H1 (cell line): ENCODE measurements around the gene U2SURP. TPM values are rescaled to one million over a fixed set of nuclear protein-coding genes. Genes with fewer than 3 reads are reported as not detected.

Experiments used
- CTCF ChIA-PET: fragments of 300-600 bp; sonication (Branson Sonifier 250); formaldehyde crosslinking; loops from one replicate; lab custom pipeline; 2021; ENCODE audit not compliant: partially characterized antibody; lab: Charles Lee
- POLR2A ChIA-PET: fragments of 300-600 bp; sonication (Branson Sonifier 250); formaldehyde crosslinking; loops from one replicate; lab custom pipeline; 2021; ENCODE audit warnings: inconsistent platforms; ENCODE audit not compliant: partially characterized antibody; lab: Charles Lee
- DNase-seq, 2 experiments: peaks; one replicate each; pipeline versions ENCODE4 v3.0.0 to v3.0.0-alpha.2; 2010 to 2022; ENCODE audit warnings: low spot score in 2 of 2, low read depth in 1 of 2, mixed read lengths in 1 of 2
- FAIRE-seq: peaks from 2 replicates; lab custom pipeline; 2011; peaks lifted over from hg19 to GRCh38; lab: Jason Lieb, UNC
- H2AFZ ChIP-seq: 2 replicates; pipeline ENCODE4 v1.8.1; 2012; ENCODE audit warnings: low read length, inconsistent platforms
- H2AK5ac ChIP-seq: 2 replicates; pipeline ENCODE4 v1.6.1; 2013; ENCODE audit warnings: low read depth, low read length
- H2BK120ac ChIP-seq: replicated peaks from 2 replicates; pipeline ENCODE3; 2013; ENCODE audit warnings: low read depth, low read length, inconsistent platforms
- H2BK12ac ChIP-seq: 2 replicates; pipeline ENCODE4 v1.6.1; 2013; ENCODE audit warnings: low read depth, low read length
- H2BK15ac ChIP-seq: 2 replicates; pipeline ENCODE4 v1.6.1; 2013; ENCODE audit warnings: low read length
- H2BK20ac ChIP-seq: 2 replicates; pipeline ENCODE4 v1.6.1; 2013; ENCODE audit warnings: low read length
- H2BK5ac ChIP-seq: 2 replicates; pipeline ENCODE4 v1.6.1; 2013; ENCODE audit warnings: low read depth, low read length
- H3K14ac ChIP-seq: 2 replicates; pipeline ENCODE4 v1.6.1; 2013; ENCODE audit warnings: inconsistent platforms; ENCODE audit not compliant: insufficient read length
- H3K18ac ChIP-seq: 2 replicates; pipeline ENCODE4 v1.6.1; 2013; ENCODE audit warnings: low read length; ENCODE audit errors: extremely low read depth
- H3K23ac ChIP-seq: 2 replicates; pipeline ENCODE4 v1.6.1; 2013; ENCODE audit warnings: inconsistent platforms; ENCODE audit not compliant: insufficient read length
- H3K23me2 ChIP-seq: 2 replicates; pipeline ENCODE4 v1.6.1; 2013; ENCODE audit warnings: low read depth, low read length
- H3K27ac ChIP-seq: 2 replicates; pipeline ENCODE4 v1.6.1; 2011; ENCODE audit warnings: low read depth, low read length, inconsistent platforms
- H3K27me3 ChIP-seq, 4 experiments: replicated peaks in 1 of 4; 1 replicate in 1 of 4; 2 replicates in 3 of 4; pipeline versions ENCODE4 v1.6.1 to v1.8.1; 2011 to 2013; ENCODE audit warnings: low read length in 3 of 4, mild to moderate bottlenecking in 3 of 4, inconsistent platforms in 2 of 4, mixed read lengths in 2 of 4, moderate library complexity in 1 of 4; ENCODE audit not compliant: control insufficient read depth in 3 of 4, insufficient read depth in 3 of 4; ENCODE audit errors: extremely low read depth in 1 of 4
- H3K36me3 ChIP-seq, 4 experiments: 2 replicates each; pipeline versions ENCODE4 v1.6.1 to v1.8.1; 2011 to 2013; ENCODE audit warnings: mild to moderate bottlenecking in 4 of 4, low read length in 3 of 4, moderate library complexity in 2 of 4, control low read depth in 1 of 4, inconsistent platforms in 1 of 4; ENCODE audit not compliant: insufficient read depth in 4 of 4, control insufficient read depth in 2 of 4
- H3K4ac ChIP-seq: replicated peaks from 2 replicates; pipeline ENCODE3; 2013; ENCODE audit warnings: low read length, low read depth, mixed read lengths, inconsistent platforms; ENCODE audit not compliant: insufficient read length
- H3K4me1 ChIP-seq, 4 experiments: replicated peaks in 1 of 4; 1 replicate in 1 of 4; 2 replicates in 3 of 4; pipeline versions ENCODE4 v1.6.1 to v1.8.1; 2011 to 2013; ENCODE audit warnings: low read length in 3 of 4, inconsistent platforms in 2 of 4, mixed read lengths in 1 of 4; ENCODE audit not compliant: insufficient read depth in 4 of 4, control insufficient read depth in 3 of 4
- H3K4me2 ChIP-seq, 2 experiments: 2 replicates each; pipeline versions ENCODE4 v1.6.1 to v1.8.1; 2011 to 2013; ENCODE audit warnings: low read depth in 2 of 2, low read length in 2 of 2, control low read depth in 1 of 2, inconsistent platforms in 1 of 2, mild to moderate bottlenecking in 1 of 2; ENCODE audit not compliant: insufficient read depth in 1 of 2
- H3K4me3 ChIP-seq, 4 experiments: fragments of 200-600, 300-600 bp in 1 of 4; sonication (generic), shearing (Covaris generic), sonication (Bioruptor Twin) in 1 of 4; 2 replicates each; pipeline versions ENCODE4 v1.5.1 to v1.8.1; 2011 to 2016; ENCODE audit warnings: low read length in 4 of 4, low read depth in 3 of 4, control low read depth in 2 of 4, inconsistent platforms in 2 of 4, mild to moderate bottlenecking in 2 of 4, mixed read lengths in 1 of 4, moderate library complexity in 1 of 4; ENCODE audit not compliant: insufficient read depth in 2 of 4; ENCODE audit errors: extremely low read depth in 1 of 4
- H3K56ac ChIP-seq: replicated peaks from 2 replicates; pipeline ENCODE3; 2013; ENCODE audit warnings: low read depth, mild to moderate bottlenecking, mixed read lengths, low read length, inconsistent platforms; ENCODE audit not compliant: insufficient read length
- H3K79me1 ChIP-seq: 2 replicates; pipeline ENCODE4 v1.6.1; 2013; ENCODE audit warnings: low read depth, low read length, control low read depth
- H3K79me2 ChIP-seq, 2 experiments: 2 replicates each; pipeline versions ENCODE4 v1.6.1 to v1.8.1; 2012 to 2013; ENCODE audit warnings: low read length in 2 of 2, mild to moderate bottlenecking in 2 of 2, inconsistent platforms in 1 of 2; ENCODE audit not compliant: insufficient read depth in 2 of 2, control insufficient read depth in 1 of 2
- H3K9ac ChIP-seq, 4 experiments: replicated peaks in 1 of 4; 1 replicate in 1 of 4; 2 replicates in 3 of 4; pipeline versions ENCODE4 v1.6.1 to v1.8.1; 2011 to 2013; ENCODE audit warnings: low read depth in 3 of 4, low read length in 3 of 4, control low read depth in 2 of 4, mild to moderate bottlenecking in 2 of 4, moderate library complexity in 2 of 4, inconsistent platforms in 1 of 4; ENCODE audit errors: extremely low read depth in 1 of 4
- H3K9me3 ChIP-seq, 2 experiments: 2 replicates each; pipeline versions ENCODE4 v1.6.1 to v1.8.1; 2012 to 2013; ENCODE audit warnings: mild to moderate bottlenecking in 2 of 2, moderate library complexity in 2 of 2, control low read depth in 1 of 2, inconsistent platforms in 1 of 2, low read depth in 1 of 2, low read length in 1 of 2, mixed read lengths in 1 of 2; ENCODE audit not compliant: insufficient read depth in 2 of 2
- H4K20me1 ChIP-seq, 2 experiments: replicated peaks in 1 of 2; 2 replicates each; pipeline versions ENCODE3 to v1.8.1; 2011 to 2013; ENCODE audit warnings: inconsistent platforms in 2 of 2, low read length in 2 of 2, mild to moderate bottlenecking in 1 of 2; ENCODE audit not compliant: insufficient read depth in 2 of 2, control insufficient read depth in 1 of 2
- H4K5ac ChIP-seq: 2 replicates; pipeline ENCODE4 v1.6.1; 2013; ENCODE audit warnings: low read length, low read depth, mixed read lengths, inconsistent platforms; ENCODE audit not compliant: insufficient read length
- H4K8ac ChIP-seq: 2 replicates; pipeline ENCODE4 v1.8.0; 2013; ENCODE audit warnings: mild to moderate bottlenecking, moderate library complexity, low read length, inconsistent platforms; ENCODE audit not compliant: insufficient read depth; ENCODE audit errors: extremely low read depth
- H4K91ac ChIP-seq: replicated peaks from 2 replicates; pipeline ENCODE3; 2013; ENCODE audit warnings: low read length, mixed read lengths, inconsistent platforms; ENCODE audit not compliant: insufficient read length
- CHD2 ChIP-seq: IDR thresholded peaks from 2 replicates; pipeline ENCODE4 v1.6.1; 2012; ENCODE audit warnings: low read length, improper control_type of control experiment
- EGR1 ChIP-seq: IDR thresholded peaks from 2 replicates; pipeline ENCODE4 v1.6.1; 2011; ENCODE audit warnings: low read depth, low read length, borderline replicate concordance
- GTF2F1 ChIP-seq: IDR thresholded peaks from 2 replicates; pipeline ENCODE4 v1.6.1; 2012; ENCODE audit warnings: low read depth, low read length, improper control_type of control experiment, borderline replicate concordance
- KDM4A ChIP-seq: IDR thresholded peaks from one replicate; pipeline ENCODE4 v1.7.1; 2012; ENCODE audit warnings: low read depth, mild to moderate bottlenecking, moderate library complexity, low read length, inconsistent platforms; ENCODE audit not compliant: severe bottlenecking
- KDM5A ChIP-seq: fragments of 200-600 bp; IDR thresholded peaks from 2 replicates; pipeline ENCODE4 v1.7.1; 2012; ENCODE audit warnings: mild to moderate bottlenecking, low read length, inconsistent platforms, mixed read lengths
- POU5F1 ChIP-seq: IDR thresholded peaks from 2 replicates; pipeline ENCODE4 v1.6.1; 2011; ENCODE audit warnings: low read depth, mild to moderate bottlenecking, low read length, moderate library complexity
- SIX5 ChIP-seq: IDR thresholded peaks from 2 replicates; pipeline ENCODE4 v1.6.1; 2011; ENCODE audit warnings: mild to moderate bottlenecking, low read depth, low read length
- SUZ12 ChIP-seq: fragments of 200-600 bp; sonication (generic); IDR thresholded peaks from 2 replicates; pipeline ENCODE4 v1.6.1; 2012; ENCODE audit warnings: mild to moderate bottlenecking, inconsistent platforms, low read length, moderate library complexity, mixed read lengths
- ZNF274 ChIP-seq: IDR thresholded peaks from 2 replicates; pipeline ENCODE4 v1.7.0; 2012; ENCODE audit warnings: low read length, borderline replicate concordance; ENCODE audit errors: extremely low read depth
- WGBS, 2 experiments: shearing (Covaris generic) in 1 of 2; methylation state at CpG; one replicate each; pipeline versions ENCODE4 v1.1.6 to v1.1.7; 2013 to 2015; ENCODE audit warnings: low lambda C conversion rate in 2 of 2, mixed read lengths in 2 of 2, inconsistent platforms in 1 of 2, low coverage in 1 of 2, missing lambda C conversion rate in 1 of 2; ENCODE audit not compliant: insufficient replicate concordance in 2 of 2, insufficient coverage in 1 of 2, insufficient read length in 1 of 2; ENCODE audit errors: extremely low coverage in 1 of 2, missing lambda C conversion rate in 1 of 2; 5-methylcytosine and 5-hydroxymethylcytosine counted together
- polyA plus RNA-seq, 7 experiments: library from polyadenylated mRNA; depleted of rRNA in 3 of 7; stranded (reverse) in 5 of 7; unstranded in 2 of 7; fragments of >200 nt in 5 of 7; fragments of 200-250 nt in 2 of 7; gene quantifications; 1 replicate in 5 of 7; 2 replicates in 1 of 7; 4 replicates in 1 of 7; pipeline versions ENCODE4 v1.2.1 to v1.2.3, GENCODE V29; 2011 to 2013; ENCODE audit warnings: missing spikeins in 2 of 7, mixed read lengths in 2 of 7
- total RNA-seq: library from RNA; stranded (reverse); fragmentation: NEBNext Ultra II Directional; extraction: Animal tissue kit (Norgen Biotek cat#: 25700); gene quantifications from 2 replicates; pipeline ENCODE4 v1.2.1, GENCODE V29; 2021

Gene U2SURP
- total and polyA plus RNA-seq, 2 of the 8 experiments (the other 6 are each of a cell fraction or from before 2014, with no cell fraction given) = 22.2 to 167 TPM

DNA sequence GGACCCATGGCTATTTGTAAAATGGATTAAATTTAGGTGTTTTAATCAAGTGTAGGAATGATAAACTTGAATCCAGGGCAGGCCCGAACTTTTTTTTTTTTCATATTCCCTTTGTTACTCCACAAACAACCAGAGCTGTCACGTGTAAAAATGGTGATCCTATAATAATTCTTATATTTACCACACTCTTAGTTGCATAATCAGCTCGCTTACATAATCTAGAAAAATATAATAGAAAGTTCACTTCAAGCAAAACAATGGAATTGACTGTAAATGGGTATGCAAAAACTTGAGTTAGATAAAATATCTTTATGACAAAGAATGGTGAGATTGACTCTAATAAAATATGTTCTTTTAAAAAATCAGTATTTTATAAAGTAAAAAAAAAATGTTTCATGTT, 35.8 kb upstream of the U2SURP start:
- no peak overlapping the region for H3K23ac ChIP-seq
- CTCF ChIA-PET = interaction anchor here (0.9 to 2.9 kb wide), 5 partner anchors 9 to 61 kb away, joined by 3 to 12 read pairs (median 6); no protein-coding TSS in a partner anchor
- no peaks in the 10 kb centered on the region for H4K20me1 ChIP-seq
- peaks cover 0 to 10% (median 6%) of the 10 kb centered on the region in 4 experiments; a peak in 5 of 7 replicates for H3K4me1 ChIP-seq
- no peak overlapping the region for H2AFZ ChIP-seq
- H2BK12ac ChIP-seq = no peak overlapping the region
- H3K79me1 ChIP-seq = no peaks in the 10 kb centered on the region
- peaks cover 10% of the 10 kb centered on the region for H3K23me2 ChIP-seq
- H3K4me2 ChIP-seq = no peak overlapping the region
- no peak overlapping the region for H3K4me3 ChIP-seq
- no peak overlapping the region for H4K91ac ChIP-seq
- H3K9ac ChIP-seq = no peak overlapping the region
- no peaks in the 10 kb centered on the region for H3K36me3 ChIP-seq
- no peak overlapping the region for H4K8ac ChIP-seq
- H2AK5ac ChIP-seq = no peak overlapping the region
- H3K79me2 ChIP-seq = no peaks in the 10 kb centered on the region
- H3K27ac ChIP-seq = no peak overlapping the region
- no peak overlapping the region for H3K18ac ChIP-seq
- H2BK120ac ChIP-seq = no peak overlapping the region
- H3K14ac ChIP-seq = no peak overlapping the region
- H2BK15ac ChIP-seq = no peak overlapping the region
- POLR2A ChIA-PET = interaction anchor here (0.8 kb wide), 1 partner anchor 36 kb away, joined by 3 read pairs; the partner anchor contains the start of gene U2SURP
- FAIRE-seq (no peak), DNase-seq (no peak)
- WGBS, 2 experiments = 93% methylated on average over 3 of the region's 3 CpGs; no CpG with 5 or more reads in 1 of the 2 experiments
- no peak overlapping the region for H3K56ac ChIP-seq
- no peak overlapping the region for H3K4ac ChIP-seq
- no peak overlapping the region for H4K5ac ChIP-seq
- H2BK20ac ChIP-seq = no peak overlapping the region
- H3K27me3 ChIP-seq = peaks cover 5 to 29% (median 23%) of the 10 kb centered on the region in 4 experiments
- peaks cover 0 to 7% of the 10 kb centered on the region in 2 experiments; a peak in 1 of 4 replicates for H3K9me3 ChIP-seq
- H2BK5ac ChIP-seq = no peak overlapping the region
- TF ChIP-seq KDM4A = no peak
- no peak for TF ChIP-seq ZNF274
- no peak for TF ChIP-seq POU5F1
- no peak for TF ChIP-seq EGR1
- no peak for TF ChIP-seq CHD2
- no peak for TF ChIP-seq SIX5
- no peak for TF ChIP-seq KDM5A
- TF ChIP-seq GTF2F1 = no peak
- no peak for TF ChIP-seq SUZ12
